ENCODE results near the gene TARS3. TPM values are rescaled to one million over a fixed set of nuclear protein-coding genes. Genes with fewer than 3 reads are reported as not detected.

TARS3 gene
- total and polyA plus RNA-seq, 2 donors from 2014 or later = 7.8 to 13.8 TPM

DNA sequence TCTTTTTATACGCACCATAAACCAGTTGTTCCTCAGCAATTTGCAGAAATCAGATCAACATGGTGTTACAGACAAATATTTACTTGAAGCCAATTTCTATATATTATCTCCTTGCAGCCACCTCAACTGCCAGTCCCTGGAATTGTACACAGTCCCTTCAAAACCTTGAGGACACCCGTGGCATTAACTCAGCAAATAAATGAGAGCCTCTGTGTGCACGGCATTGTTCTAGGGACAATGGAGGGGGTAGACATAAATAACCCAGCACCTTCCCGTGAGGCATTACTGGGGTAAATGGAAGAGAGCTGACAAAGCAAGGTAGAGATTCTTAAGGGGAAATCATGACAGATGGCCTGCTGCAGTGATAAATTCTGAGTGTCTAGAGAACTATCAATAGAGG lies 84.6 kb downstream of the TARS3 start:
- no peak overlapping the region for H3K4me3 ChIP-seq (ENCODE audit: low read length in 3 of 3)
- intact Hi-C loops (cut with DNase I) = no loop called here
- H3K36me3 ChIP-seq (ENCODE audit: control insufficient read depth in 2 of 3, insufficient read depth in 3 of 3, low read length in 3 of 3) = peaks cover 3 to 27% (median 15%) of the 10 kb centered on the region in 3 donors
- FAIRE-seq (no peak), DNase-seq (no peak)
- TF ChIP-seq, protein P1, sequence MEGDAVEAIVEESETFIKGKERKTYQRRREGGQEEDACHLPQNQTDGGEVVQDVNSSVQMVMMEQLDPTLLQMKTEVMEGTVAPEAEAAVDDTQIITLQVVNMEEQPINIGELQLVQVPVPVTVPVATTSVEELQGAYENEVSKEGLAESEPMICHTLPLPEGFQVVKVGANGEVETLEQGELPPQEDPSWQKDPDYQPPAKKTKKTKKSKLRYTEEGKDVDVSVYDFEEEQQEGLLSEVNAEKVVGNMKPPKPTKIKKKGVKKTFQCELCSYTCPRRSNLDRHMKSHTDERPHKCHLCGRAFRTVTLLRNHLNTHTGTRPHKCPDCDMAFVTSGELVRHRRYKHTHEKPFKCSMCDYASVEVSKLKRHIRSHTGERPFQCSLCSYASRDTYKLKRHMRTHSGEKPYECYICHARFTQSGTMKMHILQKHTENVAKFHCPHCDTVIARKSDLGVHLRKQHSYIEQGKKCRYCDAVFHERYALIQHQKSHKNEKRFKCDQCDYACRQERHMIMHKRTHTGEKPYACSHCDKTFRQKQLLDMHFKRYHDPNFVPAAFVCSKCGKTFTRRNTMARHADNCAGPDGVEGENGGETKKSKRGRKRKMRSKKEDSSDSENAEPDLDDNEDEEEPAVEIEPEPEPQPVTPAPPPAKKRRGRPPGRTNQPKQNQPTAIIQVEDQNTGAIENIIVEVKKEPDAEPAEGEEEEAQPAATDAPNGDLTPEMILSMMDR (IDR thresholded peaks at IDR 0.05; ENCODE audit: borderline replicate concordance, extremely low read depth, insufficient read depth) = no peak
- H3K27me3 ChIP-seq (ENCODE audit: control insufficient read depth, insufficient read depth, low read length) = no peaks in the 10 kb centered on the region
- no peaks in the 10 kb centered on the region for H3K9me3 ChIP-seq (ENCODE audit: control insufficient read depth in 2 of 3, insufficient read depth in 1 of 3, low read length in 3 of 3)
- H3K27ac ChIP-seq (ENCODE audit: low read depth in 2 of 2, low read length in 2 of 2) = no peak overlapping the region
- peaks cover 0 to 17% (median 0%) of the 10 kb centered on the region in 3 donors for H3K4me1 ChIP-seq (ENCODE audit: control insufficient read depth in 2 of 3, insufficient read depth in 2 of 3, low read depth in 1 of 3, low read length in 3 of 3)
- no peak overlapping the region for H3K9ac ChIP-seq (ENCODE audit: low read length in 3 of 3)

DNA sequence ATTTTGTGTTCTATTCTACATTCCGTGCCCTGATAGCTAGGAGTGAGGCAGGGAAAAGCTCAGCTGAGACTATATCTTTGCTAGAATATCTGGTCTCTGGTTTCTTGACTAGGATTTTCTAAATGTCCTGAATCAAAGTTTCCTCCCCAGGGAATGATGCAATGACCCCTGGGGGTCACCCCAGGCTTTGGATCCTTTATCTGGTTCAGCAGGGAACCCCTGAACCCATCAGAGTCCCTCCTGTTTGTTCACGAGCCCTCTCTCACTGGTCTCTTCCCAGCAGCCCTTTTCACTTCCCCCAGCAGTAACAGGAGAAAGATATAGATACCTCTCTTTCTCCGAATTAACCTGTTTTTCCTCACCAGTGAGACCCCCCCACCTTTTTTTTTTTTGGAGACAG lies 86.4 kb downstream of the TARS3 start:
- Histone ChIP-seq H3K9me3 (ENCODE audit: control insufficient read depth in 2 of 3, insufficient read depth in 1 of 3, low read length in 3 of 3) (no peaks in the 10 kb centered on the region), H3K27ac (ENCODE audit: low read depth in 2 of 2, low read length in 2 of 2) (no peak overlapping the region), H3K4me3 (ENCODE audit: low read length in 3 of 3) (no peak overlapping the region), H3K27me3 (ENCODE audit: control insufficient read depth, insufficient read depth, low read length) (no peaks in the 10 kb centered on the region), H3K4me1 (ENCODE audit: control insufficient read depth in 2 of 3, insufficient read depth in 2 of 3, low read depth in 1 of 3, low read length in 3 of 3) (peaks cover 0 to 17% (median 0%) of the 10 kb centered on the region in 3 donors), H3K9ac (ENCODE audit: low read length in 3 of 3) (no peak overlapping the region), H3K36me3 (ENCODE audit: control insufficient read depth in 2 of 3, insufficient read depth in 3 of 3, low read length in 3 of 3) (peaks cover 0 to 16% (median 12%) of the 10 kb centered on the region in 3 donors)
- FAIRE-seq = no peak
- TF ChIP-seq, protein P1 (IDR thresholded peaks at IDR 0.05; ENCODE audit: borderline replicate concordance, extremely low read depth, insufficient read depth) = no peak
- DNase-seq = no peak
- intact Hi-C loops (cut with DNase I) = no loop called here

DNA sequence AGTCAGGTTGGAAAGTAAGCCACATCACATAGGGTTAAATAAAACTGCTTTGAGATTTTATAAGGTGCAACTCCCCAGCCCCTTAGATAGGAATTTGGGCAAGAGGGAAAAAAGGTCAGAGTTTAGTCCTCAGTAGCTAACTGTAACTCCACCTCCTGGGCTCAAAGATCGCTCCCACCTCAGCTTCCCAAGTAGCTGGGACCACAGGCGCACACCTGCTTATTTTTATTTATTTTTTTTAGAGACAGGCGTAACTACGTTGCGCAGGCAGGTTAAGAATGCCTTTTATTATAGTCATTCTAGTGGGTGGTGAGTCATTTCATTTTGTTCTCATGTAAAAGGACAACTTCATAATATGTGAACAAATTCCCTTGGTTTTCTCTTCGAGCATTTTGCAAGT lies 86.8 kb downstream of the TARS3 start:
- intact Hi-C loops (cut with DNase I) = no loop called here
- no peak overlapping the region for H3K27ac ChIP-seq (ENCODE audit: low read depth in 2 of 2, low read length in 2 of 2)
- TF ChIP-seq, protein P1 (IDR thresholded peaks at IDR 0.05; ENCODE audit: borderline replicate concordance, extremely low read depth, insufficient read depth) = no peak
- H3K4me3 ChIP-seq (ENCODE audit: low read length in 3 of 3) = no peak overlapping the region
- FAIRE-seq (no peak), DNase-seq (no peak)
- H3K9me3 ChIP-seq (ENCODE audit: control insufficient read depth in 2 of 3, insufficient read depth in 1 of 3, low read length in 3 of 3) = no peaks in the 10 kb centered on the region
- no peaks in the 10 kb centered on the region for H3K27me3 ChIP-seq (ENCODE audit: control insufficient read depth, insufficient read depth, low read length)
- peaks cover 0 to 14% (median 0%) of the 10 kb centered on the region in 3 donors for H3K4me1 ChIP-seq (ENCODE audit: control insufficient read depth in 2 of 3, insufficient read depth in 2 of 3, low read depth in 1 of 3, low read length in 3 of 3)
- H3K9ac ChIP-seq (ENCODE audit: low read length in 3 of 3) = no peak overlapping the region
- H3K36me3 ChIP-seq (ENCODE audit: control insufficient read depth in 2 of 3, insufficient read depth in 3 of 3, low read length in 3 of 3) = peaks cover 0 to 16% (median 10%) of the 10 kb centered on the region in 3 donors

DNA sequence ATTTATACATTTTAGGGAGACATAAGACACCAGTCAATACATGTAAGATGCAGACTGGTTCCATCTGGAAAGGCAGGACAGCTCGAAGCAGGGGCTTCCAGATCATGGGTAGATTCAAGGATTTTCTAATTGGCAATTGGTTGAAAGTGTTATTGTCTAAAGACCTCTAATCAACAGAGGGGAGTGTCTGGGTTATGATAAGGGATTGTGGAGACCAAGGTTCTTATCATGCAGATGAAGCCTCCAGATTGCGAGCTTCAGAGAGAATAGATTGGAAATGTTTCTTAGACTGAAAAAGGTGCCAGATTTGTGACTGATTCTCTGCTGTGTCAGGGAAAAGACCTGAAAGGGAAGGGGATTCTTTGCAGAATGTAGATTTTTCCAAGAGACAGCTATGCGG lies 87.2 kb downstream of the TARS3 start:
- Histone ChIP-seq H3K4me3 (ENCODE audit: low read length in 3 of 3) (no peak overlapping the region), H3K9ac (ENCODE audit: low read length in 3 of 3) (no peak overlapping the region), H3K27me3 (ENCODE audit: control insufficient read depth, insufficient read depth, low read length) (no peaks in the 10 kb centered on the region), H3K9me3 (ENCODE audit: control insufficient read depth in 2 of 3, insufficient read depth in 1 of 3, low read length in 3 of 3) (no peaks in the 10 kb centered on the region), H3K4me1 (ENCODE audit: control insufficient read depth in 2 of 3, insufficient read depth in 2 of 3, low read depth in 1 of 3, low read length in 3 of 3) (peaks cover 0 to 9% (median 0%) of the 10 kb centered on the region in 3 donors), H3K27ac (ENCODE audit: low read depth in 2 of 2, low read length in 2 of 2) (no peak overlapping the region), H3K36me3 (ENCODE audit: control insufficient read depth in 2 of 3, insufficient read depth in 3 of 3, low read length in 3 of 3) (peaks cover 0 to 16% (median 7%) of the 10 kb centered on the region in 3 donors)
- TF ChIP-seq, protein P1 (IDR thresholded peaks at IDR 0.05; ENCODE audit: borderline replicate concordance, extremely low read depth, insufficient read depth) = no peak
- FAIRE-seq (no peak), DNase-seq (no peak)
- intact Hi-C loops (cut with DNase I) = no loop called here
